GM20431 (cell line): ENCODE data around the gene PDXDC1.
"Not testable (repeated sequence)": the region's sequence is repeated elsewhere in the genome, so short reads cannot be mapped to it uniquely, and the experiment has no call there.

ENCODE experiments used
- in situ Hi-C: fragments of 300-500 bp; cut with MseI, MboI; formaldehyde crosslinking; loops from one replicate; pipeline ENCODE4 v1.15.0; 2020; ENCODE audit warnings: low sequenced_read_pairs; ENCODE audit not compliant: unreplicated experiment

The PDXDC1 gene

DNA sequence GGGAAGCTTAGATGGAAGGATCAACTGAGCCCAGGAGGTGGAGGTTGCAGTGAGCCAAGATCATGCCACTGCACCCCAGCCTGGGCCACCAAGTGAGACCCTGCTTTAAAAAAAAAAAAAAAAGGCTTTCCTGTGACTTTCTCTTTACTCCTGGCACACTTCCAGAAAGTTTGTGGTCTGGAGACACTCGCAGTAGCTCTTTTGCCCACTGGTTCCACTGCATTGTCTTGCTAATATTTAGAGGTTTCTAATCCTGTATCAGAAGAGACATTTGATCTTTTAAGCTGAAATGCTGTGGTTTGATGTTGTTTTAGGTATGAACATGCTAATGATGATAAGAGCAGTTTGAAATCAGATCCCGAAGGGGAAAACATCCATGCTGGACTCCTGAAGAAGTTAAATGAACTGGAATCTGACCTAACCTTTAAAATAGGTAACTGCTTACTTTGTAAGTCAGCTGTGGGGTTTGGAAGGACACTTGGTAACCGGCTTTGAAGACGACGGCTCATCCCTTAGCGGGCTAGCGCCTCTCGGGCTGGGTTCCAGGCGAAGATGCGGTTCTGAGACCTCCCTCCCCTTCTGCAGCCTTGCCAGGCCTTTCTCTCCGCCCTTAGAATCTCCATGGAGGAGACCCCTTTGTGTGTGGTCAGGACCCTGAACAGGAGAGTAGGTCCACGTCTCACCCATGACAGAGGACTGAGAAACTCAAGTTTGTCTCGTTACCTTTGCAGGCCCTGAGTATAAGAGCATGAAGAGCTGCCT is 57.9 kb downstream of the PDXDC1 start:
- in situ Hi-C loops: no loop called here

DNA sequence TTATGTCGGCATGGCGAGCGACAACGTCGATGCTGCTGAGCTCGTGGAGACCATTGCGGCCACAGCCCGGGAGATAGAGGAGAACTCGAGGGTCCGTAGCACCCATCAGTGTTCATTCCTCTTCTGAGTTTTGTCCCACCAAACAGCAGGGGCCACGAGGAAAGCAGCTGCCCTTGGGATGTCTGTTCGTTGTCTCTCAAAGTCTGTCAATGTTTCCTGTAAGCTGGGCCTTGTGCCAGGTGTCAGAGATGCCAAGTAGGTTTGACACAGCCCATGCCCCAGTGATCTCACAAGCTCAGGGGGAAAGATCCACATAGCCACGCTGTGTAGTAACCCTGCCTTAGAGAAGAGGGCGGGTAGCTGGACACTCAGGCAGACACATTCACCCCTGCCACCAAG is 58.5 kb downstream of the PDXDC1 start:
- in situ Hi-C loops: no loop called here

DNA sequence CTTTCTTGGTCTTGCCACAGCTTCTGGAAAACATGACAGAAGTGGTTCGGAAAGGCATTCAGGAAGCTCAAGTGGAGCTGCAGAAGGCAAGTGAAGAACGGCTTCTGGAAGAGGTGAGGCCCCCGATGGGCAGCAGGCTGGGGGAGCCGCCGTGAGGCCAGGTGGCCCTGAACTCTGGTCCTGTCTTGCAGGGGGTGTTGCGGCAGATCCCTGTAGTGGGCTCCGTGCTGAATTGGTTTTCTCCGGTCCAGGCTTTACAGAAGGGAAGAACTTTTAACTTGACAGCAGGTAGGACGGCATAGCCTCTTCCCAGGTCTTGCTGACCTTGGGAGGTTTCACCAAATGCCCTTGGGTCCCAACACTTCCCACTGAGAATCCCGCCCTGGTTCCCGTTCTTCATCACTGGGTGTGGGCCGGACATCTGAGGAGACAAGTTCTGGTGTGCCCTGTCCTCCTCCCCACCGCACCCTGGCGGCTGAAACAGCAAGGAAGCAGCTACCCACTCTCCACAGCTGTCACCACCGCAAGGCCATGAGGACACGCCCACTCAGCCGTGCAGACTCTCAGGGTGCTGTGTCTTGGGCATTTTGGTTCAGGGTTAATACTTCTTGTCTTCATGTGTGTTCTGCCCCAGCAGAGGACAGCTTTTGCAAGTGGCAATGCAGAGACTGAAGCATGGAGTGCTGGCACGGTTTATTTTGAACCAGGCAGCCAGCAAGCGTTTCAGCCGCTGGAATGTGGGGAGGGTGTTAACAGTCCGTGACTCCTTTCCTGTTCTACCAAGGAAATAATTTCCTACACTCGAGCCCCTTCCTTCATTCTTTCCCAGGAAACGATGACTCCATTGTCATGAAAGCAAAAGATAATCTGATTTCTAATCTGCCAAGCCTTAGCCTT is 59.7 kb downstream of the PDXDC1 start:
- in situ Hi-C loops: no loop called here

DNA sequence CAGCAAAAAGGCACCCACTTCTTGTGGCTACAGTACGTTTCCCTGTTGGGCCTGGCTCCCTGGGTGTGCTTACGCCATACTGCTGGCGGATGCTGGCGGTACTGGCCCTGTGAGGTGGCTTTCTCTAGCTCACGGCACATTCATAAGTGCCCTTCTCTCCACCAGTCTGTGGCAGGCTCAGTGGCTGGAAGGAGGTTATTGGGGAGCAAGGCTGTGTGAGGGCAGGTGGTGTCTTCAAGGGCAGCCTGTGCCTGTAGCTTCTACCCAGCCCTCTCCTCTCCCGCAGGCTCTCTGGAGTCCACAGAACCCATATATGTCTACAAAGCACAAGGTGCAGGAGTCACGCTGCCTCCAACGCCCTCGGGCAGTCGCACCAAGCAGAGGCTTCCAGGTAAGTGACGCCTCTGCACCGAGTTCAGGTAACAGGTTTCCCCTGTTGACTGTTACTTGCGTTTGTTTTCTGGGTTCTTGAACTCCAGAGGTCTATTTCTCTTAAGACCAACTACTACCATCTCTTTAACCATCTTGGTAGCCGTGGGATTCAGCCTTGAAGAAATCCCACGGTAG is 60.4 kb downstream of the PDXDC1 start:
- in situ Hi-C loops: no loop called here

DNA sequence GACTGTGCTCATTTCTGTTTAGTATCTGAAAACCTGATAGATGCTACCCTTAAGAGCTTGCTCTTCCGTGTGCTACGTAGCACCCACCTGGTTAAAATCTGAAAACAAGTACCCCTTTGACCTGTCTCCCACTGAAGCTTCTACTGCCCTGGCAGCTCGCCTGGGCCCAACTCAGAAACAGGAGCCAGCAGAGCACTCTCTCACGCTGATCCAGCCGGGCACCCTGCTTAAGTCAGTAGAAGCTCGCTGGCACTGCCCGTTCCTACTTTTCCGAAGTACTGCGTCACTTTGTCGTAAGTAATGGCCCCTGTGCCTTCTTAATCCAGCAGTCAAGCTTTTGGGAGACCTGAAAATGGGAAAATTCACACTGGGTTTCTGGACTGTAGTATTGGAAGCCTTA is 62.2 kb downstream of the PDXDC1 start:
- in situ Hi-C loops: no loop called here

DNA sequence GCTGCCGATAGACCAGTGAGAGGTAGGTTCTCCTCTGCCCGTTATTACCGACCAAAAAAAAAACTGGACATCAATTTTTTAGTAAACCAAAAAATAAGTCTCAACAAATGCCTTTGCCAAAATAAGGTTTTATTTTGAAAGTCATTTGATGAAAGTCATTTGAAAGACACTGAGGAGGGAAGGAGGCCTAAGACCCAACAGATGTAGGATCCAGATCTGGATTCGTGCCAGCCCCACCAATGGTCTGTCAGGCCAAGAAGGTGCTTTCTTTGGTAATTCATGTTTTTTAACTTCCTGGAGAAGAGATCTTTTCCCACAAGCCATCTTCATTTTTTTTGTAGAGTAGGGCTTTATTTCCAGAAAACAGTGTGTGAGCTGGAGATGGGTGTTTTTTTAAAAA is 62.9 kb downstream of the PDXDC1 start:
- in situ Hi-C loops: no loop called here

DNA sequence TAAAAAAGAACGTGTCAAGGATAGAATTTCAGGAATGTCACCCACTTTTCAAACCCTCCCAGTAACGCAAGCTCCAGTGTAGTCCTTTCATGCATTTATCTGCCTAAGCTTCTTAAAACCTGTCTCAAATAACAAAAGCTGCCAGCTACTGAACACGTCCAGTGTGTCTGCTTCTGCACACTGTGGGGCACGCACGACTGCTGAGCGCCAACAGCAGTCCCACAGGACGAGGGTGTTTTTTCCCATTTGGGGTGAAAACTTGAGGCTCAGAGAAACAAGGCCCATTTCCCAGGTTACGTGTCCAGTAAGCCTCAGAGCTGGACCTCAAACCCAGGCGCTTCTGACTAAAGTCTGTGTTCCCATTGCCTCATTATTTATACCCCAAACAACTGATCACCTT is 63.9 kb downstream of the PDXDC1 start:
- in situ Hi-C loops: no loop called here

DNA sequence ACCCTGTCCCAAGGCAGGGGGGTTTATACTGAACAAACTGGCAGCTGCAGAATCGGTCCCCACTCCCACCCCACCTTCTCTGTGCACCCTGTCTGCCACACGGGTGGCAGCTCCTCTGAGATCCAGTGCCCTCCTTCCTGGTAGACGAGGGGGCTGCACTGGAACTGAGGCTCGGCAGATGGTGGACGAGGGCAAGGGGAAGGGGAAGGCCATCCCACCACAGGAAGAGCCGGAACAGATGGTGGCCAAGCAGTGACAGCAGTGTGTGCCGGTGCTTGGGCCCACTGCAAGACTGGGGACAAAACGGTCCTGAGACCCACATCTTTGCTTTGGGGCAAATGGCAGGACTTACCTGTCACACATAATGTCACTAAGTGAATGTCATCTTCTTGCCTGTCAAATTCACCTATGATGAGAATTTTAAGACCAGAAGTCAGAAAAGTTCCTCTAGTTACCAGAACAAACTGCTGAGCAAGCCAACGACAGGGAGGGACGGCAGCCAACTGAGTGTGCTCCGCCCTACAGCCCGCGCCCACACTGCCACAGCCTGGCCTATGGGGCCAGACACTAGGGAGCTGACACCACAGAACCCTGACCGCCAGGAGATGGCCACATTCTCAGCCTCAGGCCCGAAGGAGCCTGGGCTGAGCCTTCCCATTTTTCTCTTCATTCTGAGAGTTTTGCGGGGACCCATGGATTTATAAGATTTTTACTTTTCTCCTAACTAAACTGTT is 66.6 kb downstream of the PDXDC1 start:
- in situ Hi-C loops: no loop called here

DNA sequence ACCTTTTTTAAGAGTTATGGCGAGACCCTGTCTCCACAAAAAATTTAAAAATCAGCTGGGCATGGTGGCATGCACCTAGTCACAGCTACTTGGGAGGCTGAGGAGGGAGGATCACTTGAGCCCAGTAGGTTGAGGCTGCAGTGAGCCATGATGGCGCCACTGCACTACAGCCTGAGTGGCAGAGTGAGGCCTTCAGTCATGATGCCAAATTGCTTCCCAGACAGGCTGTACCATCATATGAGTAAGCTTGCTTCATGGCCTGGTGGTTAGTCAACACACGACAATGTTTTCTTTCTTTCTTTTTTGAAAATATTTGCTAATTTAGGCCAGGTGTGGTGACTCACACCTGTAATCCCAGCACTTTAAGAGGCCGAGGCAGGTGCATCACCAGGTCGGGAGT is 68.5 kb downstream of the PDXDC1 start:
- in situ Hi-C loops: no loop called here

DNA sequence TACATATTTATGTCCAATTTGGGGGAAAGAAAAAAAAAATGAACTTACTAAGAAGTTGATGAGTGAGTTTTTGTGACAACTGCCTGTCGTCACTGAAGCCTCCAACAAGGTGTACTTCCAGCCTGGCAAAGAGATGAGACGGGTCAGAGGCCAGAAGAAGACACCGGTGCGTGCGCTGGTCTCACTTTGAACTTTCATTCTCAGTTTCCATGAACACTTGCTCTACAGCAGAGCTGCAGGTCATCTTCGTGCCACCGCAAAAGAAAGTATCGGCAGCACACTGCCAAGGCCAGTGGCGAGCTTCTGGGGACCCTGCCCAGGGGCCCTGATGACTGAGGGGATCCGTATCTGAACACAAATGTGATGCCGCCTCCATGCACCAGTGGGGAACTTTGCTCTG is 69.5 kb downstream of the PDXDC1 start:
- in situ Hi-C loops: no loop called here

DNA sequence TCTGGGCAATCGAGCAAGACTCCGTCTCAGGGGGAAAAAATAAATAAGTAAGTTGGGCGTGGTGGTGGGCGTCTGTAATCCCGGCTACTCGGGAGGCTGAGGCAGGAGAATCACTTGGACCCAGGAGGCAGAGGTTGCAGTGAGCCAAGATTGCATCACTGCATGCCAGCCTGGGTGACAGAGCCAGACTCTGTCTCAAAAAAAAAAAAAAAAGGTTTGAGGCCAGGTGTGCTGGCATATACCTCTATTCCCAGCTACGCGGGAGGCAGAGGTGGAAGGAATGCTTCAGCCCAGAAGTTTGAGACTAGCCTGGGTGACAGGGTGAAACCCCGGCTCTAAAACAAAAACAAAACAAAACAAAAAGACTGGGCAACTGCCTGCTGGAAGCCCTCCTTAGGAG is 70.4 kb downstream of the PDXDC1 start:
- in situ Hi-C loops: not testable (repeated sequence)

DNA sequence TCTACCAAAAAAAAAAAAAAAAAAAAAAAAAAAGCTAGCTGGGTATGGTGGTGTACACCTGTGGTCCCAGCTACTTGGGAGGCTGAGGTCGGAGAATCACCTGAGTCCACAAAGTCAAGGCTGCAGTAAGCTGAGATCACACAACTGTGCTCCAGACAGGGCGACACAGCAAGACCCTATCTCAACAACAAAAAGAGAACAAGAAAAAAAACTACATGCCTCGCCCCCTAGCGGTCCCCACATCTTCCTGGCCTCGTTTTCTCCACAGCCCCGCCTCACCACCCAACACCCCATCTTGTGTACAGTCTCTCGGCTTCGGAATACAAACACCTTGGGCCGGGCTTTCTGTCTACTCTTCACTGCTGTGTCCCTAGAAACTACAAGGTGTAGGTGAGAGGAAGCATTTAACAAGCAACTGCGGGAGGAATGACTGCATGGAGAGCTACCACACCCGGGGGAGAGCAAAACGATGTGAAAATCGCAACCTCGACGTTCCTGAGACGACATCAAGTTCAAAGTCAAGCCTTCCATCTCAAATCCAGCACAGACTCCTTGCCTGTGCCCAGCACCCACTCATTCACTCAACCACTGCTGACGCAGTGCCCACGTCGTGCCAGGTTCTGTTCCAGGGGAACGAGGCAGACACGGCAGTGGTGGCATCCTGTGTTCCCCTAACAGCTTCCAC is 72.0 kb downstream of the PDXDC1 start:
- in situ Hi-C loops: no loop called here

DNA sequence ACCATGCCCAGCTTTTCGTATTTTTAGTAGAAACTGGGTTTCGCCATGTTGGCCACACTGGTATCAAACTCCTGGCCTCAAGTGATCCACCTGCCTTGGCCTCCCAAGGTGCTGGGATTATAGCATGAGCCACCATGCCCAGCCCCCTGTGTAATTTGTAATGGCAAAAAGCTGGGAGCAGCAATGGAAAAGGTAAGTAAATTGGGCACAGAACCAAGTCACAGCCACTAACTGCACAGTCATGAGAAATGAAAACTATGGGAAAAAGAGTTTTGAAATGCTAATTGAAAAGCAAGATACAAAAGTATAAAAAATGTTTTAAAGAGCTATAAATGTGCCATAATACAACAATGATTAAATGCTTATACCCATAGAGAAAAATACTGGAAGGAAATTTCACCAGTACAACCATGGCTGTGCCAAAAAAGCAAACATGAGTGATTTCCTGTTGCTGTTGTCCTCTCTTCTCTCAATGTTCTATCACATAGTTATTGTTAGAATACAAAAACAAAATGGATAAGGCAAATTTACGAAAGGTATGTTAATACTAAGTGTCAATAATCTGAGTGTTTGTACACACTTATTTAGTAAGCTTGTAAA is 74.9 kb downstream of the PDXDC1 start:
- in situ Hi-C loops: loop anchor here (25.0 kb wide), 1 partner anchor 87 kb away; no protein-coding TSS in a partner anchor

DNA sequence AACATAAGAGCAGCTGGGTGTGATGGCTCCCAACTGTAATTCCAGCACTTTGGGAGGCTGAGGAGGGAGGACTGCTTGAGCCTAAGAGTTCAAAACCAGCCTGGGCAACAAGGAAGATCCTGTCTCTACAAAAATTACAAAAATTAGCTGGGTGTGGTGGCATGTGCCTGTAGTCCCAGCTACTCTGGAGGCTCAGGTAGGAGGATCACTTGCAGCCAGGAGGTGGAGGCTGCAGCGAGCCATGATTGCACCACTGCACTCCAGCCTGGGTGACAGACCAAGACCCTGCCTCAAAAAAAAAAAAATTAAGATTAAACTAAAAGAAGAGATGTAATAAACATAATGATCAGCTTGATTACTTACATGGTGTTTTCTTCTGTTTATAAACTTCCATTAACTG is 75.6 kb downstream of the PDXDC1 start:
- in situ Hi-C loops: loop anchor here (25.0 kb wide), 1 partner anchor 88 kb away; no protein-coding TSS in a partner anchor

DNA sequence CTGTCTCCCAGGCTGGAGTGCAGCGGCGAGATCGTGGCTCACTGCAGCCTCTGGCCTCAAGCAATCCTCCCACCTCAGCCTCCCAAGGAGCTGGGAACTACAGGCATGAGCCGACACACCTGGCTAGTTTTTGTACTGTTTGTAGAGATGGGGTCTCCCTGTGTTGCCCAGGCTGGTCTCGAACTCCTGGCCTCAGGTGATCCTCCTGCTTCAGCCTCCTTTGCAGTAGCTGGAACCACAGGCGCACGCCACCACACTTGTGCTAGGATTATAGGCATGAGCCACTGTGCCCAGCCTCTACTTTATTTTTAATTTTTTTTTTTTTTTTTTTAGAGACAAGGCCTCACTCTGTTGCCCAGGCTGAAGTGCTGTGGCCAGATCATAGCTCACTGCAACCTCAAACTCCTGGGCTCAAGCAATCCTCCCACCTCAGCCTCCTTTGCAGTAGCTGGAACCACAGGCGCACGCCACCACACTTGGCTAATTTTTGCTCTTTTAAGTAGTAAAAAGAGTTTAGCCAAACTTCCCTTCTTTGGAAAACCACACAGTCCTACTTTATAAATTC is 76.6 kb downstream of the PDXDC1 start:
- in situ Hi-C loops: loop anchor here (25.0 kb wide), 1 partner anchor 89 kb away; no protein-coding TSS in a partner anchor

DNA sequence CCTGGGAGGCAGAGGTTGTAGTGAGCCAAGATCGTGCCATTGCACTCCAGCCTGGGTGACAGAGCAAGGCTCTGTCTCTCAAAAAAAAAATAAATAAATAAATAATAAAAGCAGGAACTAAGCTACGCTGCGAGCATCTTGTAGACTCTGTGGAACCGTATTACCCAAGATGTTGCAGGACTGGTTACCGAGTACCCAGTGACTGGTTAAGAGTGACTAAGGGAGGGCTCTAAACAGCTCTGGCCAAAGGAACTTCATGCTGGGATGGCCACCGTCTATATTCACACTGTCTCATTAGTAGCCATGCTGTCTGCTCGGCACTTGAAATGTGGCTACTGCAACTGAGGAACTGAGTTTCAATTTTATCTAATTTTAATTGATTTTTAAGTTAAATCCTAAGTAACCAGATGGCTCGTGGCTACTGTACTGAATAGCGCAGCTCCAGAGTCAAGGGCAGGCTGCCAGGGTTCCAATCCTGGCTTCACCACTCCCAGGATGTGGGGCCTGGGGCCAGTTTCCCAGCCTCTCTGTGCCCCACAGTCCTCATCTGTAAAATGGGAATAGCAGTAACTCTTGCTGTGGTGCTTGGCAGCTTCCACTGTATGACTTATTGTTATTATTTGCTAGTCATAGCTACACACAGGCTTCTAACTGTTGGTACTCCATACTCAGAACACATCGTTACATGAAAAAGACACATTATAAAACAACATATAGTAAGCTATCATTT is 78.1 kb downstream of the PDXDC1 start:
- in situ Hi-C loops: loop anchor here (25.0 kb wide), 1 partner anchor 91 kb away; no protein-coding TSS in a partner anchor

DNA sequence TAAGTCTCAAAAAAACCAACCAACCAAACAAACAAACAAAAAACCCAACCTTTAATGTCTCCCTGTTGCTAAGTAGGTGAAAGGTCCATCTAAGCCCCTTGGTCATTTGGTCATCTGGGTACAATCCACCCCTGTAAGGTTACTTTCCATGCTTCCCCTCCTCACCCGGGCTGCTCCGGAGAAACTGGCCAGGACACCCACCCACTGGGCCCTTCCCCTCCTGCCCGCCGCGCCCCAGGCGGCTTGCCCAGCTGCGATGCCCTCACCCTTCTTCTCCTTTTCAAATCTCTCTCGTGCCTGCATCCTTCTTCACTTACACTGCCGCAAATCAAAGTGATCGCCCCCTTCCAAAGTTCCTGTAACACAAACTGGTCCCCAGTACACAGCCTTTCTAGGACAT is 79.1 kb downstream of the PDXDC1 start:
- in situ Hi-C loops: loop anchor here (25.0 kb wide), 1 partner anchor 92 kb away; no protein-coding TSS in a partner anchor
